ENCODE data around the gene FGFR3. TPM values are rescaled to one million over a fixed set of nuclear protein-coding genes. Genes with fewer than 3 reads are reported as not detected.

Gene FGFR3
- total and polyA plus RNA-seq, 9 of the 15 experiments (the other 6 are each of a cell fraction or from before 2014, with no cell fraction given): 1.2 to 60.4 (median 12.7) TPM

GRCh38 chr4:1746265-1746691 lies 46.8 kb upstream of the FGFR3 start (continued):
- TF ChIP-seq FOXM1 (IDR thresholded peaks at IDR 0.05; ENCODE audit: low read depth) (no peak), FOXM1 (CRISPR knock-in tag; IDR thresholded peaks at IDR 0.05; ENCODE audit: low read depth) (no peak), TCF7L2 (IDR thresholded peaks at IDR 0.05; ENCODE audit: low read depth, low read length) (no peak), MITF (IDR thresholded peaks at IDR 0.05) (no peak), ZNF75A (CRISPR knock-in tag; IDR thresholded peaks at IDR 0.05) (no peak), PHB2 (IDR thresholded peaks at IDR 0.05; ENCODE audit: low read depth) (no peak), NR1H2 (CRISPR knock-in tag; IDR thresholded peaks at IDR 0.05) (no peak), HDAC8 (tag; IDR thresholded peaks at IDR 0.05) (no peak), HLTF (IDR thresholded peaks at IDR 0.05) (no peak), YY1 (IDR thresholded peaks at IDR 0.05; ENCODE audit: borderline replicate concordance in 1 of 3, control insufficient read depth in 1 of 3, extremely low read depth in 1 of 3, insufficient read depth in 3 of 3, insufficient read length in 1 of 3, insufficient replicate concordance in 2 of 3, low read depth in 1 of 3, low read length in 2 of 3) (peak in 2 of 3 experiments; percentile 44 to 51), NCOA6 (IDR thresholded peaks at IDR 0.05) (no peak), ARID1B (IDR thresholded peaks at IDR 0.05) (no peak), NFE2L1 (tag; IDR thresholded peaks at IDR 0.05; ENCODE audit: borderline replicate concordance, low read depth) (no peak), BACH1 (tag; IDR thresholded peaks at IDR 0.05) (no peak), ZBTB7A (IDR thresholded peaks at IDR 0.05; ENCODE audit: borderline replicate concordance, control insufficient read depth, low read depth, low read length) (peak; percentile 95), ELF2 (CRISPR knock-in tag; IDR thresholded peaks at IDR 0.05) (no peak), ZNF140 (CRISPR knock-in tag; IDR thresholded peaks at IDR 0.05) (no peak), ATF7 (IDR thresholded peaks at IDR 0.05) (no peak), SRSF1 (IDR thresholded peaks at IDR 0.05; ENCODE audit: low read depth, low read length) (no peak), HDGF (IDR thresholded peaks at IDR 0.05) (no peak), RBM15 (IDR thresholded peaks at IDR 0.05; ENCODE audit: insufficient read depth, low read length) (no peak), POLR2G (IDR thresholded peaks at IDR 0.05; ENCODE audit: low read depth, low read length) (peak; percentile 74), SRF (CRISPR knock-in tag; IDR thresholded peaks at IDR 0.05) (no peak; a peak in 1 of 4 replicates), MTA3 (IDR thresholded peaks at IDR 0.05; ENCODE audit: borderline replicate concordance) (0 out of 2 replicates have a peak, but pooled peaks have one; percentile 19), SFPQ (IDR thresholded peaks at IDR 0.05; ENCODE audit: low read depth, low read length) (no peak), ADNP (tag; IDR thresholded peaks at IDR 0.05) (no peak), ZNF717 (CRISPR knock-in tag; IDR thresholded peaks at IDR 0.05) (no peak), SOX6 (IDR thresholded peaks at IDR 0.05) (no peak), NFATC3 (IDR thresholded peaks at IDR 0.05) (no peak)
